ENCODE measurements around the gene ZBTB26. TPM values are rescaled to one million over a fixed set of nuclear protein-coding genes. Genes with fewer than 3 reads are reported as not detected.
"Not testable (repeated sequence)": the region's sequence is repeated elsewhere in the genome, so short reads cannot be mapped to it uniquely, and the experiment has no call there.

The ZBTB26 gene
- total RNA-seq, 2 experiments from 2014 or later, result 7.7 to 9.0 TPM

DNA sequence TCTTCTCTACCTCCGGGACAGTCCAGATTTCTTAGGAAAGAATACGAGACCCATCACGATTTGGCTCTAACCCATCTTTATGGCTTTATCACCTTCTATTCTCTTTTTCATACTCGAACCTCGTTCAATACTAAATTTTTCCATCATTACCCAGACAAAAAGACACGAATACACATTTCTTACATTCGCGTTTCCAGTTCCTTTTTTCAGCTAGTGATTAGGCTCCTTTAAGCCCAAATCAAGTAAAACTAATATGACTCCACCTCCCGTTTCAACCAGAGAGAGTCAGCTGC is 18.7 kb downstream of the ZBTB26 start:
- ATAC-seq, result peak; percentile 3
- DNase-seq, result no peak
- Mint-ChIP-seq H3K4me1 (peaks cover 32% of the 10 kb centered on the region), H3K4me3 (peak overlapping the region; percentile 100), H3K9me3 (ENCODE audit: low read depth) (no peaks in the 10 kb centered on the region), H3K27me3 (no peaks in the 10 kb centered on the region), H3K27ac (peak overlapping the region; percentile 99), H3K36me3 (peaks cover 30% of the 10 kb centered on the region)
- CTCF ChIA-PET, result interaction anchor here (0.7 to 2.7 kb wide), 6 partner anchors 9 to 437 kb away, joined by 3 to 14 read pairs (median 6); partner anchors contain the start of genes RABGAP1 and ZBTB26

DNA sequence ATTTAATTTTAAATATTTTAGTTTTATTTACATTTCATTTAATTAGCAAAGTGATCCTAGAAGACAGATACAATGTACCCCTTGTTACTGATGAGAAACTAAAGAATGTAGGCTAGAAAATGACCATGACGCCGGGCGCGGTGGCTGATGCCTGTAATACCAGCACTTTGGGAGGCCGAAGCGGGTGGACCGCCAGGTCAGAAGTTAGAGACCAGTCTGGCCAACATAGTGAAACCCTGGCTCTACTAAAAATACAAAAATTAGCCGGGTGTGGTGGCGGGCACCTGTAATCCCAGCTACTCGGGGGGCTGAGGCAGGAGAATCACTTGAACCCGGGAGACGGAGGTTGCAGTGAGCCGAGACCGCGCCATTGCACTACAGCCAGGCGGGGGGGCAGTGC is 25.2 kb downstream of the ZBTB26 start:
- DNase-seq; H3K4me3 Mint-ChIP-seq; H3K27ac Mint-ChIP-seq; H3K9me3 Mint-ChIP-seq (ENCODE audit: low read depth); H3K27me3 Mint-ChIP-seq; ATAC-seq: not testable (repeated sequence)
- H3K36me3 Mint-ChIP-seq, result peaks cover 18% of the 10 kb centered on the region
- CTCF ChIA-PET, result interaction anchor here (1.4 to 2.8 kb wide), 2 partner anchors 71 to 443 kb away, joined by 4 to 10 read pairs; no protein-coding TSS in a partner anchor
- peaks cover 23% of the 10 kb centered on the region for H3K4me1 Mint-ChIP-seq

GRCh38 chr9:122904823-122905710 is 26.2 kb downstream of the ZBTB26 start, which contains the start of gene RC3H2:
RC3H2 (minus strand) TSS chr9:122905359; CDS start chr9:122897509, 7,850 bp downstream.
- CTCF ChIA-PET, result interaction anchor here (1.4 to 2.8 kb wide), 4 partner anchors 27 to 444 kb away, joined by 3 to 10 read pairs (median 4); no protein-coding TSS in a partner anchor
- Mint-ChIP-seq H3K36me3 (peaks cover 10% of the 10 kb centered on the region), H3K4me3 (peak within 1 kb of the TSS; percentile 88), H3K9me3 (ENCODE audit: low read depth) (no peaks in the 10 kb centered on the region), H3K4me1 (peaks cover 18% of the 10 kb centered on the region), H3K27me3 (no peaks in the 10 kb centered on the region), H3K27ac (peak within 1 kb of the TSS; percentile 88)
- DNase-seq (peak; percentile 99), ATAC-seq (peak; percentile 90)

- Mint-ChIP-seq H3K9me3 (ENCODE audit: low read depth) (no peaks in the 10 kb centered on the region), H3K27ac (peak overlapping the region; percentile 85), H3K27me3 (no peaks in the 10 kb centered on the region), H3K4me3 (peak overlapping the region; percentile 88), H3K36me3 (peaks cover 8% of the 10 kb centered on the region), H3K4me1 (peaks cover 19% of the 10 kb centered on the region)
- ATAC-seq, result peak; percentile 18
- DNase-seq, result peak; percentile 58
- CTCF ChIA-PET, result interaction anchor here (0.7 to 2.8 kb wide), 7 partner anchors 8 to 445 kb away, joined by 3 to 10 read pairs (median 3); partner anchors contain the start of gene ZBTB6
Observed at GRCh38 chr9:122904466-122904822, 26.9 kb downstream of the ZBTB26 start.

DNA sequence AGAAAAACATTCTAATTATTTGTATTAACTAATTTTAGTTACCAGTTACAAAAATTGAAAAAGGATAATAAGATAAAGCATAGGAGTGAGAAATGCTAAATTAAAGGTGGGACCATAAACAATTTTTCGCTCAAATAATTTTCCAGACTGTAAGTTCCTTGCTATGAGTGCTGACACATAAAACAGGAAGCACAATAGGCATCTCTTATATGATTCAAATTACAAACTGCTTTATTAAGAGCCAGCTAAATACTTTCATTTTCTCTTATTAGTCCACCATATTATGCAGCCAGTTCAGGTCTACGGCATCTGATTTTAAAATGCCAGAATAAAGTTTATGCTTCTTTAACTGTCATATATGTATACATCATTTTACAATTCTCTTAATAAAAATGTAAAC is 30.5 kb downstream of the ZBTB26 start:
- Mint-ChIP-seq H3K36me3 (peaks cover 21% of the 10 kb centered on the region), H3K9me3 (ENCODE audit: low read depth) (no peaks in the 10 kb centered on the region), H3K4me1 (peaks cover 36% of the 10 kb centered on the region), H3K4me3 (peak overlapping the region; percentile 73), H3K27me3 (no peaks in the 10 kb centered on the region), H3K27ac (peak overlapping the region; percentile 72)
- DNase-seq (no peak), ATAC-seq (no peak)
- CTCF ChIA-PET, result interaction anchor here (0.8 to 2.0 kb wide), 4 partner anchors 72 to 107 kb away, joined by 3 to 5 read pairs (median 4); partner anchors contain the start of gene PDCL

- no peak overlapping the region for H3K4me3 Mint-ChIP-seq
- H3K36me3 Mint-ChIP-seq, result peaks cover 36% of the 10 kb centered on the region
- DNase-seq (no peak), ATAC-seq (no peak)
- CTCF ChIA-PET, result interaction anchor here (0.7 to 2.1 kb wide), 4 partner anchors 11 to 451 kb away, joined by 3 to 9 read pairs (median 5); no protein-coding TSS in a partner anchor
- no peaks in the 10 kb centered on the region for H3K9me3 Mint-ChIP-seq (ENCODE audit: low read depth)
- H3K27me3 Mint-ChIP-seq, result no peaks in the 10 kb centered on the region
- H3K4me1 Mint-ChIP-seq, result peaks cover 34% of the 10 kb centered on the region
- peak overlapping the region; percentile 47 for H3K27ac Mint-ChIP-seq
Observed at GRCh38 chr9:122897969-122898368, 33.3 kb downstream of the ZBTB26 start.

DNA sequence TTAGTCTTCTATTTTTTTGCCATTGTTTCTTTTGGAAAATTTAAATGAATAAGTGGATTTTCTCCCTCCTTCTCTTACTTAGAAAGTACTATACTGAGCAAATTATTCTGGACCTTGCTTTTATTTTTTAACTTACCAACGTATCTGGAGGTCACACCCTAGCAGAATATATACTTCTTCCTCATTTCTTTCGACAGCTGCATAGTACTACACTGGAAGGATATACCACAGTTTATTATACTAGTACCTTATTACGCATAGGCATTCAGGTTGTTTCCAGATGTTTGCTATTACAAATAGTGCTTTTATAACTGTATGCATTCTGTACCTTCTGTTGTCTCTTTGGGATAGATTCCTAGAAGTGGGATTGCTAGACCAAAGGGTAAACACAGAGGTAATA is 42.8 kb downstream of the ZBTB26 start:
- CTCF ChIA-PET, result interaction anchor here (2.2 kb wide), 1 partner anchor 9 kb away, joined by 6 read pairs; no protein-coding TSS in a partner anchor
- no peak overlapping the region for H3K27ac Mint-ChIP-seq
- no peaks in the 10 kb centered on the region for H3K27me3 Mint-ChIP-seq
- no peak for DNase-seq
- H3K9me3 Mint-ChIP-seq (ENCODE audit: low read depth), result no peaks in the 10 kb centered on the region
- H3K4me1 Mint-ChIP-seq, result no peaks in the 10 kb centered on the region
- ATAC-seq, result no peak
- H3K4me3 Mint-ChIP-seq, result no peak overlapping the region
- H3K36me3 Mint-ChIP-seq, result peaks cover 45% of the 10 kb centered on the region

DNA sequence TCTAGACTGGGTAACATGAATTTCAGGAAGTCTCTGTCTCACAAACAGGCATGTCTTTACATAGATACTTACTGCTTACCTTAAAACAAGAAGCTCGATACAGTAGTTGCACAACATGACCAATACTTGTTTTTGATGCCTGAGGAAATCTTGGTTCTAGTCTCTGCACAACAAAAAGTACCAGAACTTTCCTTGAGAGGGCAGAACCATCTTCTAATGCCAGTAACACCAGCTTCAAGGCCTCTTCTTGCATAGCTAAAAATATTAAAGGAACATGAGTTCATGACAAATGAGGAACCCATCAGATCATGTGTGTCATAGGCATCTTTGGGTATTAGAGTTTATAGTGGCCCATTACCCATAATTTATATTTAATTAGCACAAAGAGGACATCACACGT is 48.2 kb downstream of the ZBTB26 start:
- no peak overlapping the region for H3K27ac Mint-ChIP-seq
- H3K27me3 Mint-ChIP-seq, result no peaks in the 10 kb centered on the region
- H3K36me3 Mint-ChIP-seq, result peaks cover 43% of the 10 kb centered on the region
- ATAC-seq (no peak), DNase-seq (no peak)
- H3K9me3 Mint-ChIP-seq (ENCODE audit: low read depth), result no peaks in the 10 kb centered on the region
- CTCF ChIA-PET, result interaction anchor here (1.2 kb wide), 1 partner anchor 14 kb away, joined by 4 read pairs; no protein-coding TSS in a partner anchor
- H3K4me1 Mint-ChIP-seq, result no peaks in the 10 kb centered on the region
- H3K4me3 Mint-ChIP-seq, result no peak overlapping the region

DNA sequence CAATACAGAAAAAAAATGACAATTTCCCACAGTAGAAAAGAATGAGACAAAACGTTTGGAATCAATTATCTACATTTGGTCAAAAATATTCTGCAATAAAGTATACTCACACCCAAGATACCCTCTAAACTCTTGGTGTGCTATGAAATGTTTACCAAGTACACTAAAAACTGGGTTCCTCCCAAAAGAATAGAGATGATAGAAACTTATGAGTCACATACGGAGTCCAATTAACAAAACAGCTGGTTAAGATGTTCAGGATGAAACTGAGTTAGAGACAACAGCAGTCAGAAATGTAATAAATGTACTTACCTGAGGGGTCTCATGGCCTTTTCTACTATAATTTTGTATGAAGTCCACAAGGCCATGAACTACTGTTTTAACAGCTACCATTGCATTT is 51.9 kb downstream of the ZBTB26 start:
- peaks cover 3% of the 10 kb centered on the region for H3K4me1 Mint-ChIP-seq
- CTCF ChIA-PET, result no interaction called here
- no peaks in the 10 kb centered on the region for H3K27me3 Mint-ChIP-seq
- no peak overlapping the region for H3K27ac Mint-ChIP-seq
- DNase-seq (no peak), ATAC-seq (no peak)
- no peak overlapping the region for H3K4me3 Mint-ChIP-seq
- H3K9me3 Mint-ChIP-seq (ENCODE audit: low read depth), result no peaks in the 10 kb centered on the region
- H3K36me3 Mint-ChIP-seq, result peaks cover 53% of the 10 kb centered on the region

- Mint-ChIP-seq H3K4me1 (peaks cover 3% of the 10 kb centered on the region), H3K27me3 (no peaks in the 10 kb centered on the region), H3K4me3 (no peak overlapping the region), H3K27ac (no peak overlapping the region), H3K9me3 (ENCODE audit: low read depth) (no peaks in the 10 kb centered on the region), H3K36me3 (peaks cover 57% of the 10 kb centered on the region)
- DNase-seq (no peak), ATAC-seq (no peak)
- CTCF ChIA-PET, result interaction anchor here (1.4 kb wide), 1 partner anchor 10 kb away, joined by 3 read pairs; no protein-coding TSS in a partner anchor
Observed at GRCh38 chr9:122875523-122875922, 55.8 kb downstream of the ZBTB26 start.

DNA sequence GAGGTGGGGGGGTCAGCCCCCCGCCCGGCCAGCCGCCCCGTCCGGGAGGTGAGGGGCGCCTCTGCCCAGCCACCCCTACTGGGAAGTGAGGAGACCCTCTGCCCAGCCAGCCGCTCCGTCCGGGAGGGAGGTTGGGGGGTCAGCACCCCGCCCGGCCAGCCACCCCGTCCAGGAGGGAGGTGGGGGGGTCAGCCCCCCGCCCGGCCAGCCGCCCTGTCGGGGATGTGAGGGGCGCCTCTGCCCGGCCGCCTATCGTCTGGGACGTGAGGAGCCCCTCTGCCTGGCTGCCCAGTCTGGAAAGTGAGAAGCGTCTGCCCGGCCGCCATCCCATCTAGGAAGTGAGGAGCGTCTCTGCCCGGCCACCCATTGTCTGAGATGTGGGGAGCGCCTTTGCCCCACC is 64.0 kb downstream of the ZBTB26 start:
- DNase-seq; H3K9me3 Mint-ChIP-seq (ENCODE audit: low read depth); ATAC-seq; H3K27me3 Mint-ChIP-seq; H3K4me1 Mint-ChIP-seq; H3K27ac Mint-ChIP-seq; CTCF ChIA-PET; H3K4me3 Mint-ChIP-seq: not testable (repeated sequence)
- peaks cover 48% of the 10 kb centered on the region for H3K36me3 Mint-ChIP-seq

- no peak overlapping the region for H3K4me3 Mint-ChIP-seq
- H3K27ac Mint-ChIP-seq, result no peak overlapping the region
- no peaks in the 10 kb centered on the region for H3K4me1 Mint-ChIP-seq
- CTCF ChIA-PET, result interaction anchor here (0.9 kb wide), 1 partner anchor 10 kb away, joined by 3 read pairs; no protein-coding TSS in a partner anchor
- H3K36me3 Mint-ChIP-seq, result peaks cover 44% of the 10 kb centered on the region
- ATAC-seq (no peak), DNase-seq (no peak)
- H3K9me3 Mint-ChIP-seq (ENCODE audit: low read depth), result no peaks in the 10 kb centered on the region
- no peaks in the 10 kb centered on the region for H3K27me3 Mint-ChIP-seq
Observed at GRCh38 chr9:122866079-122866478, 65.2 kb downstream of the ZBTB26 start.
